NCI-H1417 treated with DMSO at 0.1 percent for 48 hours (cell line): ENCODE data around the gene CCDC107.

Experiments
- DNase-seq: peaks from one replicate; lab custom pipeline; 2025; lab: John Stamatoyannopoulos, UW

The CCDC107 gene

DNA sequence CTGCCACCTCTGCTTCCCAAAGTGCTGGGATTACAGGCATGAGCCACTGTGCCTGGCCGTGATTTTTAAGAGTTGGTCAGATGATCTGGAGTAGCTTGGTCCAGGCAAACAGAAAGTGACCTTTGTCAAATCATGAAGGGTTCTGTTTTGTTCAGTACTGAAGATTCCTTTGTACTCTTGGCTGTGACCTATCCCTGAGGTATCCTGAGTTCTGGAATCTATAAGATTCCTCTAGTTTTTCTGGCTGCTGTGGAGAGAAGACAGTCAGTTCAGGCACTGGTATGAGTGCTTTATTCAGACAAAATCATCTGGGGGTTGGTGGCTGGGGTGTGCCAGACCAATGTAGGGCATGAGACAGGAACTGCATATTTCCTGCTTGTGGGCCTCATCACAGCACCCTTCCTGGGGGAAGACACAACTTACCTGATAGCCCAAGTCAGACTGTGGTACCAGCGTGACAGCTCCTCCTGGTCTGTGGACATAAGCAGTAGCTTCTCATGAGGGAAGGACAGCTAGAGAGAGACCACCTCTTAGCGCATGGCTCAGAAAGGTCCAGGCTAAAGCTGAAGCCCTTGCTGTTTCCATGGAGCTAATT lies 3.8 kb downstream of the CCDC107 start:
- DNase-seq, result no peak

DNA sequence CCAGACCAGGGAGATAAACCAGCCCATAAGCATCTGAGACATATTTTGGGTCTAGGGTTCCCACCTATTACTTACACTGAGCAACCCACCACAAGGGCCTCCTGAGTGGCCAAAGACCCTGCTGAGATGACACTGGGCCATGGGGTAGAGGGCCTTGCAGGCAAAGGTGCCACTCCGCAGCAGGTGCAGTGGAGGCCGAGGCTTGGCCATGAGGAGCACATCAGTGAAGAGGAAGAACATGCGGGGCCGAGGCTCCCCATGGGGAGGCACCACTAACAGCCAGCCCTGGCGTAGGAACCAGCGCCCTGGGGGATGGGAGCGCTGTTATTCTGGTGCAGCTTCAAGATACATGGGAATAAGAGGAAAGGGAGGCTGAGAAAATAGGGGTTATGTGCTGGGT lies 4.3 kb downstream of the CCDC107 start:
- no peak for DNase-seq

DNA sequence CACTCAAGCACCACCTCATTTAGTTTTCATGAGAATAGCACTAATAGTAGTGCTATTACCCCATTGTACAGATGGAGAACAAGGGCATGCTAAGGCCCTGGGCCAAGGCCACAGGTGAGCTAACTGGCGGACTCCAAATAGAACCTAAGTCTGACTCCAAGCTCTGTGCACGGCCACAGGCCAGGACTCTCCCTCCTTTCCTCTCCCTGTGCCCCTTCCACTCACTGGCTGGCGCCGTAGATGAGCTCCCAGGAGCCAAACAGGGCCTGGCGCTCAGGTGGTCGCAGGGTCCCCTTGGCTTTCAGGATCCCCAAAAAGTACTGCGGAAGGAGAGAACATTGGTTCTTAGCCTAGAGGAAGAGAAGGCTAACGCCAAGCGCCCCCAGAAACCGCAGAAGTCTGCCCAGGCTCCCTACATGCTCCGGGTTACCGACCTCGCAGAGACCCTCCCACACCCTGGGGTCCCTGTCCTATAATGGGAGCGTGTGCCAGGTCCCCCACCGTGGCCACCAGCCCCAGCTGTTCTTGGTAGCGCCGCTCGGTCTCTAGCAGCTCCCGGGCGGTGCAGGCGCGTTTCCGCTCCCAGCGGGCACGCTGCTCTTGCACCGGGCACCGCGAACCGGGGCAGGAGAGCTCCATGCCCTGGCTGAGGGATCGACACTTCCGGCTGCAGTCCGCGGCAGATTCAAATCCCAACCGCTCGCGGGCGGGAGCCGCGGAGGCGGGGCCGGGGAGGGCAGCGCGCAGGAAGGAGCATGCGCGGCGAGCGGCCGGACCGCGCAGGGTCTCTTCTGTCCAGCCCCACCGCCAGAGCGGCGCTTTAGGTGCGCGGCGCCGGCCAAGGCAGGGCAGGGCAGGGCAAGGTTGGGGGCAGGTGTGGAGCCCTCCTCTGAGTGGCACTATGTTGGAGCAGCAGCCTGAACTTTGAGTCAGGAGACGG lies 6.7 kb downstream of the CCDC107 start, which contains the start of gene ARHGEF39:
TSS of gene ARHGEF39 (minus strand) at position 665 of the 940 bp plus-strand sequence. CDS start at position 639, 26 bp downstream.
- DNase-seq, result peak; percentile 3

DNA sequence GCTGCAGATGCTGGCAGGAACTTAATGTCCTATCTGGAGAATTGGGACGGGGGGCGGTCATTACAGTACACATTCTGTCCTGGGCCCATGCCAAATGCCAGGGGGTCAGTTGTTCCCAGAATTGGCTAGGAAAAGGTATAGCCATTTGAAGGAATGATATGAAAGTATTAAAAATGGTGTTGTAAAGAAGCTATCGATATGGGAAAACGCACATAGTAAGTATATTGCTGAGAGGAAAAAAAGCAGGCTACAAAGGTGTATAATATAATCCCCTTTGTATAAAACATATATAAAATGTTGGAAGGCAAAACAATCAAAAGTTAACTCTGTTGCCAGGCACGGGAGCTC lies 7.4 kb downstream of the CCDC107 start:
- no peak for DNase-seq

DNA sequence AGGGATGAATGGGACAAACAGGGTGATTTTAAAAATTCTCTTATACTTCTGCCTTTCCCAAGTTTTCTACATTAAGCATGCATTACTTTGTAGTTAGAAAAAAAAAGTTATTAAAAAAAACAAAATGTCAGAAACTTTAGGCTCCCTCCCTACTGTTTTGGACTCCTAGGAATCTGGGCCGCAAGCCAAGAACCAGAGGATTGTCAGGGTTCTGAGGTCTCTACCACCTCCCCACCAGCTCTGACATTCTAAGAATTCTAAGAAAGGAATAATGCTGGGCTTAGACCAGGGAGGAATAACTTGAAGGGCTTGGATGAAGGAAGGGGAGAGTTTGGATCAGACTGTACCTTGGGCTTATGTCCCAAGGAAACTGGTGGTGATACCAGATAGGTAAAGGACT lies 8.0 kb downstream of the CCDC107 start:
- DNase-seq, result no peak

DNA sequence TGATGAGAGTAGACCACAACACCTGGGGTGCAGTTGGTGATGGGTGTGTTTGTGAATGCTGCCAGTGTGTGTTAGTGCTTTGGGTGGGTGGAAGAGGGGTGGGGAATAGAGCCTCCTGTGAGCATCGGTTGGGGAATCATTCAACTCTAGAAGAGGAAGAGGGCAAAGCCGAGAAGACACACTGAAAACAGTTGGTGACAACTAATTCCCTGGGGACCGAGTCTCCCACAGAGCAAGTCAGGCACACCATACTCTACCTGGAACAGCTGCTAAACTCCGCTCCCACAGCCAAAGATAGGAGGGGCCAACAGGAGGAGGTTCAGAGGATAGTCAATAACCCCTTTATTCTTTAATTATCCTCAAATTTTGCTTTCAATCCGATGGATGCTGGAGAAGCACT lies 8.5 kb downstream of the CCDC107 start:
- DNase-seq, result no peak

DNA sequence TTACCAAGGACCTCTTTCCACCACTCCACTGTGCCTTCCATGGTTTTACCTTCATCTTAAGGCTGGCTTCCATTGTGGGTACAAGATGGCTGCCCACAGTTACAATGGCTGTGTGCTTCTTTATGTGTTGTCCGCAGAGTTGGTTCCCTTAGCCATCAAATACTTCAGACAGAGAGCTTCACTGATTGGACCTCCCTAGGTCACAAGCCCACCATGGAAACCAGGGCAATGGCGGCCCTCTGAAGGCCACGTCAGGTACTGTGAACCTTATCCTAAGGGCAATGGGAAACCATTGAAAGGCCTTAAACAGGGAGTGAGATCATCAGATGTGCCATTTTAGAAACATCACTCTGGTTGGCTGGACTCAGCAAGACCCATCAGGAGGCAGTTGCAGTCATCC lies 9.8 kb downstream of the CCDC107 start:
- DNase-seq, result no peak

DNA sequence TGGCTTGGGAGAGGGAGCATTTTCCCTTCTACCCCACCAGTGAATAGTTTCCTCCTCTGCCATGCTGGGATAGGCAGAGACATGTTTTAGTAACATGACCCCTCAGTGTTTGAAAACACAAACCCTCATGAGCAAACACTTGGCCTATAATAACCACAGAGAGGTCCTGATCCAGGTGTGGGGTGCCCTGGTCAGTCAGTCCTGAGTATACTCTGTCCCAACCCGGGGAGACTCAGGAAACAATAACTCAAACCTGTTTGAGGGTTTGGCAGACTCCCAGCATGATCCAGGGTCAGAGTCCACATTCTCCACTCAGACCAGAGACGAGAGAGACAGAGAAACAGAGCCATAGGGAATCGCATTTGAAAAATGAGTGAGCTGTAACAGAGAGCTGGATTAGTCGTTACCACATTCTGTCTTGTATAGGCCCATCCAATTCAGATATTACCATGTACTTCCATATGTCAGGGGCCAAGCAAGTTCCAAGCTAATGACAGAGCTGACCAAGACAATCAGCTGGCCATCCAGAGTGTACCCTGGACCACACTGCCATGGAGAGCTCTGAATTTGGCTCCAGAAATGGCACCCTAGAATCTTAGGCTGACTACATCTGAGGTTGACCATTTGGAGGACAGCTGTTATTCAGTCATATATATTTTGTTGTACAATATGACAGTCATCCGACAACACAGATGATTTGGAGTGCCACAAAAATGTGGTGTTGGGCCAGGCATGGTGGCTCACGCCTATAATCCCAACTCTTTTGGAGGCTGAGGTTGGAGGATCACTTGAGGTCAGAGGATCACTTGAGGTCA lies 11.4 kb downstream of the CCDC107 start:
- no peak for DNase-seq

DNA sequence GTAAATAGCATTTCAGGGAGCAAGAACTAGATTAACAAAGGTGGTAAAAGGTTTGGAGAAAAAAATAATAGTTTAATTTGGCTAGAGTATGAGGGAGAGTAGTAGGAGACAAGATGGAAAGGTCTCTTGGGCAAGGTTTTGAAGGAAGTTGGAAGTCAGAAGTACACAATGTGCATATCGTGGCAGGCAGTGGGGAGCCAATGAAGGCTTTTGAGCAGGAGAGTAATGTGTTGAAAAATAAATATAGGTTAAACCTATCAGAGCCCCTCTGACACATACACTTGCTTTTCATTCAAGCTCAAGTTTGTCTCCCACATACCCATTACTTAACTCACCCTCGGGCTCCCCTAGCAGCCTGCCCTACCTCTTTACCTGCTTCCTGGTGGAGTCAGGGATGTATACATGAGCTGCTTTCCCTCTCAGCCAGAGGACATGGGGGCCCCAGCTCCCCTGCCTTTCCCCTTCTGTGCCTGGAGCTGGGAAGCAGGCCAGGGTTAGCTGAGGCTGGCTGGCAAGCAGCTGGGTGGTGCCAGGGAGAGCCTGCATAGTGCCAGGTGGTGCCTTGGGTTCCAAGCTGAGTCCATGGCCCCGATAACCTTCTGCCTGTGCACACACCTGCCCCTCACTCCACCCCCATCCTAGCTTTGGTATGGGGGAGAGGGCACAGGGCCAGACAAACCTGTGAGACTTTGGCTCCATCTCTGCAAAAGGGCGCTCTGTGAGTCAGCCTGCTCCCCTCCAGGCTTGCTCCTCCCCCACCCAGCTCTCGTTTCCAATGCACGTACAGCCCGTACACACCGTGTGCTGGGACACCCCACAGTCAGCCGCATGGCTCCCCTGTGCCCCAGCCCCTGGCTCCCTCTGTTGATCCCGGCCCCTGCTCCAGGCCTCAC lies 15.3 kb downstream of the CCDC107 start, which contains the start of gene CA9:
TSS of gene CA9 (plus strand) at position 797 of the 893 bp plus-strand sequence. CDS start at position 829, 32 bp downstream.
- DNase-seq, result no peak

DNA sequence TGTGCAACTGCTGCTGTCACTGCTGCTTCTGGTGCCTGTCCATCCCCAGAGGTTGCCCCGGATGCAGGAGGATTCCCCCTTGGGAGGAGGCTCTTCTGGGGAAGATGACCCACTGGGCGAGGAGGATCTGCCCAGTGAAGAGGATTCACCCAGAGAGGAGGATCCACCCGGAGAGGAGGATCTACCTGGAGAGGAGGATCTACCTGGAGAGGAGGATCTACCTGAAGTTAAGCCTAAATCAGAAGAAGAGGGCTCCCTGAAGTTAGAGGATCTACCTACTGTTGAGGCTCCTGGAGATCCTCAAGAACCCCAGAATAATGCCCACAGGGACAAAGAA lies 15.9 kb downstream of the CCDC107 start:
- no peak for DNase-seq

DNA sequence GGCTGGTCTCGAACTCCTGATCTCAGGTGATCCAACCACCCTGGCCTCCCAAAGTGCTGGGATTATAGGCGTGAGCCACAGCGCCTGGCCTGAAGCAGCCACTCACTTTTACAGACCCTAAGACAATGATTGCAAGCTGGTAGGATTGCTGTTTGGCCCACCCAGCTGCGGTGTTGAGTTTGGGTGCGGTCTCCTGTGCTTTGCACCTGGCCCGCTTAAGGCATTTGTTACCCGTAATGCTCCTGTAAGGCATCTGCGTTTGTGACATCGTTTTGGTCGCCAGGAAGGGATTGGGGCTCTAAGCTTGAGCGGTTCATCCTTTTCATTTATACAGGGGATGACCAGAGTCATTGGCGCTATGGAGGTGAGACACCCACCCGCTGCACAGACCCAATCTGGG lies 17.1 kb downstream of the CCDC107 start:
- no peak for DNase-seq

DNA sequence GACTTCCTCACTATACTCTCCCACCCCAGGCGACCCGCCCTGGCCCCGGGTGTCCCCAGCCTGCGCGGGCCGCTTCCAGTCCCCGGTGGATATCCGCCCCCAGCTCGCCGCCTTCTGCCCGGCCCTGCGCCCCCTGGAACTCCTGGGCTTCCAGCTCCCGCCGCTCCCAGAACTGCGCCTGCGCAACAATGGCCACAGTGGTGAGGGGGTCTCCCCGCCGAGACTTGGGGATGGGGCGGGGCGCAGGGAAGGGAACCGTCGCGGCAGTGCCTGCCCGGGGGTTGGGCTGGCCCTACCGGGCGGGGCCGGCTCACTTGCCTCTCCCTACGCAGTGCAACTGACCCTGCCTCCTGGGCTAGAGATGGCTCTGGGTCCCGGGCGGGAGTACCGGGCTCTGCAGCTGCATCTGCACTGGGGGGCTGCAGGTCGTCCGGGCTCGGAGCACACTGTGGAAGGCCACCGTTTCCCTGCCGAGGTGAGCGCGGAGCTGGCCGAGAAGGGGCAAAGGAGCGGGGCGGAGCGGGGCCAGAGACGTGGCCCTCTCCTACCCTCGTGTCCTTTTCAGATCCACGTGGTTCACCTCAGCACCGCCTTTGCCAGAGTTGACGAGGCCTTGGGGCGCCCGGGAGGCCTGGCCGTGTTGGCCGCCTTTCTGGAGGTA lies 17.8 kb downstream of the CCDC107 start:
- no peak for DNase-seq

DNA sequence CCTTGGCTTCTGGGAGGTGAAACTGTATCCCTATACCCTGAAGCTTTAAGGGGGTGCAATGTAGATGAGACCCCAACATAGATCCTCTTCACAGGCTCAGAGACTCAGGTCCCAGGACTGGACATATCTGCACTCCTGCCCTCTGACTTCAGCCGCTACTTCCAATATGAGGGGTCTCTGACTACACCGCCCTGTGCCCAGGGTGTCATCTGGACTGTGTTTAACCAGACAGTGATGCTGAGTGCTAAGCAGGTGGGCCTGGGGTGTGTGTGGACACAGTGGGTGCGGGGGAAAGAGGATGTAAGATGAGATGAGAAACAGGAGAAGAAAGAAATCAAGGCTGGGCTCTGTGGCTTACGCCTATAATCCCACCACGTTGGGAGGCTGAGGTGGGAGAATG lies 21.0 kb downstream of the CCDC107 start:
- no peak for DNase-seq

DNA sequence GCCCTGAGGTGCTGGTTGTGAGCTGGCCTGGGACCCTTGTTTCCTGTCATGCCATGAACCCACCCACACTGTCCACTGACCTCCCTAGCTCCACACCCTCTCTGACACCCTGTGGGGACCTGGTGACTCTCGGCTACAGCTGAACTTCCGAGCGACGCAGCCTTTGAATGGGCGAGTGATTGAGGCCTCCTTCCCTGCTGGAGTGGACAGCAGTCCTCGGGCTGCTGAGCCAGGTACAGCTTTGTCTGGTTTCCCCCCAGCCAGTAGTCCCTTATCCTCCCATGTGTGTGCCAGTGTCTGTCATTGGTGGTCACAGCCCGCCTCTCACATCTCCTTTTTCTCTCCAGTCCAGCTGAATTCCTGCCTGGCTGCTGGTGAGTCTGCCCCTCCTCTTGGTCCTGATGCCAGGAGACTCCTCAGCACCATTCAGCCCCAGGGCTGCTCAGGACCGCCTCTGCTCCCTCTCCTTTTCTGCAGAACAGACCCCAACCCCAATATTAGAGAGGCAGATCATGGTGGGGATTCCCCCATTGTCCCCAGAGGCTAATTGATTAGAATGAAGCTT lies 21.8 kb downstream of the CCDC107 start:
- no peak for DNase-seq

DNA sequence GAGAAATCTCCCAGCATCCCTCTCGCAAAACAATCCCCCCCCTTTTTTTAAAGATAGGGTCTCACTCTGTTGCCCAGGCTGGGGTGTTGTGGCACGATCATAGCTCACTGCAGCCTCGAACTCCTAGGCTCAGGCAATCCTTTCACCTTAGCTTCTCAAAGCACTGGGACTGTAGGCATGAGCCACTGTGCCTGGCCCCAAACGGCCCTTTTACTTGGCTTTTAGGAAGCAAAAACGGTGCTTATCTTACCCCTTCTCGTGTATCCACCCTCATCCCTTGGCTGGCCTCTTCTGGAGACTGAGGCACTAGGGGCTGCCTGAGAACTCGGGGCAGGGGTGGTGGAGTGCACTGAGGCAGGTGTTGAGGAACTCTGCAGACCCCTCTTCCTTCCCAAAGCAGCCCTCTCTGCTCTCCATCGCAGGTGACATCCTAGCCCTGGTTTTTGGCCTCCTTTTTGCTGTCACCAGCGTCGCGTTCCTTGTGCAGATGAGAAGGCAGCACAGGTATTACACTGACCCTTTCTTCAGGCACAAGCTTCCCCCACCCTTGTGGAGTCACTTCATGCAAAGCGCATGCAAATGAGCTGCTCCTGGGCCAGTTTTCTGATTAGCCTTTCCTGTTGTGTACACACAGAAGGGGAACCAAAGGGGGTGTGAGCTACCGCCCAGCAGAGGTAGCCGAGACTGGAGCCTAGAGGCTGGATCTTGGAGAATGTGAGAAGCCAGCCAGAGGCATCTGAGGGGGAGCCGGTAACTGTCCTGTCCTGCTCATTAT lies 22.4 kb downstream of the CCDC107 start:
- no peak for DNase-seq

DNA sequence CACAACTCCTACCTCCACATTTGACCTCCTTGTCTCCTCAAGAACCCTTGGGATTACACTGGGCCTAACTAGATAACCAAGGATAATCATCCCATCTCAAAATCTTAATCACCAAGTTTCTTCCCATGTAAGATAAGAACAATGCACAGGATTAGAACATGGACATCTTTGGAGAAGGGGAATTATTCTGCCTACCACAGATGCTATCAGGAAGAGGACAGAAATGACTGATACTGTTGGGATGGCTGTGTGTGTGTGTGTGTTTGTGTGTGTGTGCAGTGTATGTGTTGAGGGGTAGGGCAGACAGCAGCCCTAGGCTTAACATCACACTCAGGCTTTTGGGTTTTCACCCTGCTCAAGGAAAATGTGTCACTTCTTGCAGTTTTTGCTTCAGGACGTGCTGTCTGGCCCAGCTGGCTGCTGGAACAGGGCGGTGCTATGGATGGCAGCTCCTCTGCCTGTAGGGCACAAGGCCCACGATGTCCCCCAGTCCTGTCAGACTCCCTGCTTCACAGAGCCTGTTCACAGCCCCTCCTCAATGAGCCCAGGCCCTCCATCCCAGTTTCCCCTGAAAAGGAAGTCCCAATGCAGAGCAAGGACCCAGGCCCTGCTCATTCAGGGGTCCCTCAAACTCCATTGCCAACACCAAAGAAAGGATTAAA lies 23.4 kb downstream of the CCDC107 start:
- DNase-seq, result no peak

DNA sequence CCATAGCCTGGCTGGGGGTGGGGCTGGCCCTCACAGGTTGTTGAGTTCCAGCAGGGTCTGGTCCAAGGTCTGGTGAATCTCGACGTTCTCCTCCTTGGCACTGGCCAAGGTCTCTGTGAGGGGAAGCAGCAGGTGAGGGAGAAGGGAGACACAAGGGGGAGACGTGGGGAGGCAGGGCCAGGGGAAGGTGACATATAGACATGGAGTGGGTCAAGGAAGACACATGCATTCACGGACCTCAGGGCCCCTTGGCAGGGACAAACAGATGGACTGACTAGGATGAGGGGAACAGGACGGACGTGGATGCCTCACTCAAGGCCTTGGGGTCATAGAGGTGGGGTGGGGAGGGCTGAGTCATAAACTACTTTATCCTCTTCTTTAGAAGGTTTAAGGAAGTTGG lies 24.0 kb downstream of the CCDC107 start:
- no peak for DNase-seq

DNA sequence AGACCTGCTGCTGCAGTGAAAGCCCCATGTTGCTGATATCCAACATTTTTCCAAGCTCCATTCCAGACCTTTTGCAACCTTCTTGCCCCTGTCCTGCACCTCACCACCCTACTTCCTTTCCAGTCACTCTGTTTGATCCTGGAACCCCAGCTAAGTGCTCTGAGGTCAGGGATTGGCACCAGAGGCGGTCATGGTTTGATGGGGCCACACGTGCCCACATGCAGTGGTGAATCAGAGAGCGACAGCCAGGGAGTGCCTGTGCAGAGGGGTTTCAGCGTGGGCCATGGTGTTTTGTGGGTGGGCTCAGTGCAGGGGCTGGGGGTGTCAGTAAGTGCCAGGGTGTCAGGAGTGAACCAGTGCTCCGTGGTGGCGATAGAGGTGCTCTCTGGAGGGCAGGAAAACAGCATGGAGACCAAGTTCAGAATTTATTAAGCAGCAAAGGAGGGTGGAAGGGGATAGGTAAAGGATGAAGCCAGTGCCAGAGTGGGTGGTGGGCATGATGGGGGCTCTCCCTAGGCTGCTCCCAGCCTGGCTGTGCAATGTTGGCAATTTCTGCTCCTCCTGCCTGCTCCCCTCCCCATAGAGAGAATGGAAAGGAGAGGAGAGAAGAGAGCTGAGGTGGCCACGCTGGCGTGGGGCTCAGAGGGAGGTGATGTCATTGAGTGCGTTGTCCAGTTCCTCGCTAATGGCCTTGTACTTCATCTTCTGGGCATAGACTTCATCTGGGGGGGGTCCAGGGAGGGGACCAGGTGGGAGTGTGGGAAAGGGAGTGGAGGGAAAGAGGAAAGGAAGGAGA lies 24.6 kb downstream of the CCDC107 start:
- no peak for DNase-seq

DNA sequence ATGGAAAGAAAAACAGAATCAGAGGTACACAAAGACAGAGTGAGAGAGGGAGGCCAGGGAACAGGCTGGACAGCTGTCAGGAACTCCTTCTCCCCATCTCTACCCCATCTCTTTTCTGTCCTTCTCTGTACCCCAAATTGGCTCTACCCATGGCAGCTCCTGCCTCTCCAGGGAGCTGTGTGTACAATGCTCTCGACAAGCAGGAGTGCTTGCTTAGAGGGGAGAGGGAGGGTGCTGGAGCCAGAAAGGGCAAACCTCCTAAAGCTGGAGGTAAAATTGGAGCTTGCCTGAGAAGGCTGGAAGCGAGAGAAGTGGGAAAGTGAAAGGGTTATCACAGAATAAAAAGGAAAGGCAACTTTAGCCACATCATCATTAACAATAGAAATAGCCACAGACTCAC lies 25.2 kb downstream of the CCDC107 start:
- no peak for DNase-seq
